ENCODE results near the gene PAX5. TPM values are rescaled to one million over a fixed set of nuclear protein-coding genes. Genes with fewer than 3 reads are reported as not detected.

PAX5 gene
- total and polyA plus RNA-seq, 3 donors from 2014 or later = 0.79 to 1.9 (median 1.3) TPM

- intact Hi-C loops (cut with DNase I; ENCODE audit: low total_unique reads) = no loop called here
- H3K4me1 ChIP-seq = no peaks in the 10 kb centered on the region
- no peak for TF ChIP-seq POLR2A (IDR thresholded peaks at IDR 0.05)
- H3K4me3 ChIP-seq = no peak overlapping the region
- DNase-seq = no peak
- H3K36me3 ChIP-seq (ENCODE audit: low read depth, missing control alignments) = no peaks in the 10 kb centered on the region
- H3K27ac ChIP-seq = no peak overlapping the region
- 94 to 95% methylated on average over 6 of the region's 6 CpGs for WGBS, 2 donors
- H3K9me3 ChIP-seq = no peaks in the 10 kb centered on the region
- H3K27me3 ChIP-seq = no peaks in the 10 kb centered on the region
These were observed 159.1 kb downstream of the PAX5 start for GRCh38 chr9:36874921-36875320.

- Histone ChIP-seq H3K27ac (no peak overlapping the region), H3K27me3 (no peaks in the 10 kb centered on the region), H3K4me1 (no peaks in the 10 kb centered on the region), H3K36me3 (ENCODE audit: low read depth, missing control alignments) (no peaks in the 10 kb centered on the region), H3K4me3 (no peak overlapping the region), H3K9me3 (no peaks in the 10 kb centered on the region)
- WGBS, 2 donors = 98 to 100% methylated on average over 2 to 3 of the region's 3 CpGs
- TF ChIP-seq CTCF (IDR thresholded peaks at IDR 0.05) (no peak), POLR2A (IDR thresholded peaks at IDR 0.05) (no peak)
- no peak for DNase-seq
- intact Hi-C loops (cut with DNase I; ENCODE audit: low total_unique reads) = no loop called here
These were observed 159.8 kb downstream of the PAX5 start for GRCh38 chr9:36874261-36874660.

GRCh38 chr9:36873247-36873875 is 160.7 kb downstream of the PAX5 start:
- peak; percentile 77 for DNase-seq
- 59 to 63% methylated on average over 8 of the region's 8 CpGs for WGBS, 2 donors

GRCh38 chr9:36872641-36873040 is 161.4 kb downstream of the PAX5 start:
- Histone ChIP-seq H3K4me1 (no peaks in the 10 kb centered on the region), H3K9me3 (no peaks in the 10 kb centered on the region), H3K36me3 (ENCODE audit: low read depth, missing control alignments) (no peaks in the 10 kb centered on the region), H3K27ac (no peak overlapping the region), H3K4me3 (no peak overlapping the region), H3K27me3 (no peaks in the 10 kb centered on the region)
- no peak for DNase-seq
- intact Hi-C loops (cut with DNase I; ENCODE audit: low total_unique reads) = no loop called here
- 61 to 70% methylated on average over 3 of the region's 3 CpGs for WGBS, 2 donors
- TF ChIP-seq POLR2A (IDR thresholded peaks at IDR 0.05) = no peak
- TF ChIP-seq CTCF (IDR thresholded peaks at IDR 0.05) = no peak

More at GRCh38 chr9:36873247-36873875, 160.7 kb downstream of the PAX5 start:
- H3K36me3 ChIP-seq (ENCODE audit: low read depth, missing control alignments) = no peaks in the 10 kb centered on the region
- TF ChIP-seq POLR2A (IDR thresholded peaks at IDR 0.05) = no peak
- peak; percentile 62 to 84 (median 75) for TF ChIP-seq CTCF (IDR thresholded peaks at IDR 0.05)
- H3K27ac ChIP-seq = no peak overlapping the region
- H3K9me3 ChIP-seq = no peaks in the 10 kb centered on the region
- intact Hi-C loops (cut with DNase I; ENCODE audit: low total_unique reads) = no loop called here
- H3K4me3 ChIP-seq = no peak overlapping the region
- no peaks in the 10 kb centered on the region for H3K4me1 ChIP-seq
- no peaks in the 10 kb centered on the region for H3K27me3 ChIP-seq

GRCh38 chr9:36871606-36872005 is 162.5 kb downstream of the PAX5 start:
- H3K4me3 ChIP-seq = no peak overlapping the region
- H3K27ac ChIP-seq = no peak overlapping the region
- no peak for TF ChIP-seq CTCF (IDR thresholded peaks at IDR 0.05)
- no peak for TF ChIP-seq POLR2A (IDR thresholded peaks at IDR 0.05)
- no peaks in the 10 kb centered on the region for H3K4me1 ChIP-seq
- no peaks in the 10 kb centered on the region for H3K36me3 ChIP-seq (ENCODE audit: low read depth, missing control alignments)
- DNase-seq = no peak
- no peaks in the 10 kb centered on the region for H3K27me3 ChIP-seq
- intact Hi-C loops (cut with DNase I; ENCODE audit: low total_unique reads) = no loop called here
- WGBS, 2 donors = 85 to 96% methylated on average over 2 of the region's 2 CpGs
- no peaks in the 10 kb centered on the region for H3K9me3 ChIP-seq
